B cell (primary cell): Measurements from ENCODE around the gene NAA80.

Experiments used
- EZH2 ChIP-seq: IDR thresholded peaks from 2 replicates; pipeline ENCODE4 v1.6.1; 2012; ENCODE audit warnings: borderline replicate concordance, low read depth, mild to moderate bottlenecking, moderate library complexity, low read length; ENCODE audit not compliant: insufficient read depth, poor library complexity, severe bottlenecking
- TF ChIP-seq, protein P1 (sequence below): fragments of 200-600 bp; IDR thresholded peaks from one replicate; pipeline ENCODE4 v1.8.0; 2022; ENCODE audit warnings: antibody characterized with exemption, mild to moderate bottlenecking

DNA sequence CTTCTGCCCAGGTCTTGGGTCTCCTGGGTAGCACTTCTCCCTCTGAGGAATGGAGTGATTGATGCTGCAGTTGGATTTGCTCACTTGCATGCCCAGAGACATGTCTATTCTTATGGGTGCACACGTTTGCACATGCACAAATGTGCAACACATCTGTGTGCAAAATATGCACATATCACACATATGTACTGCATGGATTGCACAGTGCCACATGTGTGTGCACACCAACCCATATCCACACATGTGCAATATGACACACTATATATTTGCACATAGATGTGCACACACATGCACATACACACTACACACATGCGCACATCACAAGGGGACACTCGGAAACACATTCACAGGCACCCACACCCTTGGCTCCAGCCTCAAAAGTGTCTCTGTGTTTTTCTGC is 30.9 kb downstream of the NAA80 start:
- no peak for TF ChIP-seq EZH2
- TF ChIP-seq, protein P1, sequence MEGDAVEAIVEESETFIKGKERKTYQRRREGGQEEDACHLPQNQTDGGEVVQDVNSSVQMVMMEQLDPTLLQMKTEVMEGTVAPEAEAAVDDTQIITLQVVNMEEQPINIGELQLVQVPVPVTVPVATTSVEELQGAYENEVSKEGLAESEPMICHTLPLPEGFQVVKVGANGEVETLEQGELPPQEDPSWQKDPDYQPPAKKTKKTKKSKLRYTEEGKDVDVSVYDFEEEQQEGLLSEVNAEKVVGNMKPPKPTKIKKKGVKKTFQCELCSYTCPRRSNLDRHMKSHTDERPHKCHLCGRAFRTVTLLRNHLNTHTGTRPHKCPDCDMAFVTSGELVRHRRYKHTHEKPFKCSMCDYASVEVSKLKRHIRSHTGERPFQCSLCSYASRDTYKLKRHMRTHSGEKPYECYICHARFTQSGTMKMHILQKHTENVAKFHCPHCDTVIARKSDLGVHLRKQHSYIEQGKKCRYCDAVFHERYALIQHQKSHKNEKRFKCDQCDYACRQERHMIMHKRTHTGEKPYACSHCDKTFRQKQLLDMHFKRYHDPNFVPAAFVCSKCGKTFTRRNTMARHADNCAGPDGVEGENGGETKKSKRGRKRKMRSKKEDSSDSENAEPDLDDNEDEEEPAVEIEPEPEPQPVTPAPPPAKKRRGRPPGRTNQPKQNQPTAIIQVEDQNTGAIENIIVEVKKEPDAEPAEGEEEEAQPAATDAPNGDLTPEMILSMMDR, result no peak
